GM12878 (cell line): ENCODE results near the gene GLB1L3. TPM values are rescaled to one million over a fixed set of nuclear protein-coding genes. Genes with fewer than 3 reads are reported as not detected.

Experiments
- ATAC-seq: fragments of 200-7000 bp; cut with Tn5 transposase; 3 replicates; pipeline ENCODE4 v1.9.1; 2020; ENCODE audit warnings: mild to moderate bottlenecking, moderate library complexity
- BruUV-seq: library from RNA; stranded (reverse); fragments of 400-500 nt; replicated peaks from 2 replicates; lab custom pipeline; 2021; lab: Mats Ljungman, UMichigan
- CTCF ChIA-PET: fragments of 300-600 bp; sonication (Branson Sonifier 250); formaldehyde crosslinking; extraction: SDS; loops from one replicate; lab custom pipeline; 2021; ENCODE audit warnings: inconsistent platforms; lab: Yijun Ruan, JAX
- POLR2A ChIA-PET: fragments of 350-600 bp; formaldehyde crosslinking; extraction: SDS; loops from one replicate; lab custom pipeline; 2021; ENCODE audit warnings: inconsistent platforms; lab: Charles Lee
- RAD21 ChIA-PET: fragments of 300-600 bp; sonication (Branson Sonifier 250); formaldehyde crosslinking; loops from one replicate; lab custom pipeline; 2023; ENCODE audit warnings: antibody characterized with exemption; ENCODE audit not compliant: unreplicated experiment; lab: Charles Lee
- SMC1A ChIA-PET: fragments of 300-600 bp; sonication (Branson Sonifier 250); formaldehyde crosslinking; loops from one replicate; lab custom pipeline; 2023; ENCODE audit not compliant: unreplicated experiment, uncharacterized antibody; lab: Charles Lee
- DNase-seq: peaks from one replicate; pipeline ENCODE4 v3.0.0-alpha.2; 2011; ENCODE audit warnings: low read depth, low spot score
- FAIRE-seq: peaks from 3 replicates; lab custom pipeline; 2011; peaks lifted over from hg19 to GRCh38; lab: Jason Lieb, UNC
- H2AFZ ChIP-seq: 2 replicates; pipeline ENCODE4 v1.6.0; 2011; ENCODE audit warnings: low read depth, low read length, control low read depth; ENCODE audit not compliant: control insufficient read depth
- H3K27ac ChIP-seq: 2 replicates; pipeline ENCODE4 v1.5.1; 2011; ENCODE audit warnings: control low read depth; ENCODE audit not compliant: control insufficient read depth, insufficient read depth
- H3K27me3 ChIP-seq, 2 experiments: replicated peaks in 1 of 2; 2 replicates each; pipeline versions ENCODE4 v1.6.0 to v1.6.1; 2011; ENCODE audit warnings: low read length in 1 of 2; ENCODE audit not compliant: control insufficient read depth in 2 of 2, insufficient read depth in 2 of 2
- H3K36me3 ChIP-seq, 2 experiments: 2 replicates each; pipeline ENCODE4 v1.5.1; 2011; ENCODE audit warnings: low read length in 1 of 2; ENCODE audit not compliant: control insufficient read depth in 2 of 2, insufficient read depth in 2 of 2
- H3K4me1 ChIP-seq: 2 replicates; pipeline ENCODE4 v1.6.1; 2011; ENCODE audit warnings: mild to moderate bottlenecking, low read length, moderate library complexity, mixed read lengths; ENCODE audit not compliant: control insufficient read depth, insufficient read depth
- H3K4me2 ChIP-seq: 2 replicates; pipeline ENCODE4 v1.6.0; 2011; ENCODE audit warnings: control low read depth; ENCODE audit not compliant: control insufficient read depth, insufficient read depth
- H3K4me3 ChIP-seq: fragments of 200-600 bp; sonication (generic); 2 replicates; pipeline ENCODE4 v1.5.1; 2016
- H3K79me2 ChIP-seq: 2 replicates; pipeline ENCODE4 v1.6.0; 2011; ENCODE audit warnings: low read length; ENCODE audit not compliant: control insufficient read depth, insufficient read depth
- H3K9ac ChIP-seq: 2 replicates; pipeline ENCODE4 v1.8.0; 2011; ENCODE audit warnings: low read length, control low read depth, mixed read lengths; ENCODE audit not compliant: control insufficient read depth, insufficient read depth
- H3K9me3 ChIP-seq: replicated peaks from 3 replicates; pipeline ENCODE4 v1.5.1; 2011; ENCODE audit warnings: mild to moderate bottlenecking, low read length; ENCODE audit not compliant: control insufficient read depth, insufficient read depth
- H4K20me1 ChIP-seq: 2 replicates; pipeline ENCODE4 v1.6.0; 2011; ENCODE audit not compliant: control insufficient read depth, insufficient read depth
- ATF7 ChIP-seq: fragments of 450-650 bp; IDR thresholded peaks from 2 replicates; pipeline ENCODE4 v1.6.1; 2016; ENCODE audit warnings: low read depth, mild to moderate bottlenecking
- BCL3 ChIP-seq: IDR thresholded peaks from 2 replicates; pipeline ENCODE4 v1.6.1; 2011; ENCODE audit warnings: borderline replicate concordance, low read depth, mild to moderate bottlenecking, moderate library complexity, low read length; ENCODE audit not compliant: insufficient read depth, poor library complexity, severe bottlenecking
- BHLHE40 ChIP-seq, 2 experiments: fragments of 450-650 bp in 1 of 2; IDR thresholded peaks; 2 replicates each; pipeline ENCODE4 v1.6.1; 2011 to 2017; ENCODE audit warnings: low read depth in 2 of 2, borderline replicate concordance in 1 of 2, improper control_type of control experiment in 1 of 2, low read length in 1 of 2, mild to moderate bottlenecking in 1 of 2
- CEBPB ChIP-seq, 2 experiments: fragments of 150-350 bp in 1 of 2; IDR thresholded peaks; 2 replicates each; pipeline ENCODE4 v1.6.1; 2012 to 2014; ENCODE audit warnings: low read depth in 2 of 2, low read length in 2 of 2, borderline replicate concordance in 1 of 2, inconsistent platforms in 1 of 2
- CHD2 ChIP-seq: IDR thresholded peaks from 2 replicates; pipeline ENCODE4 v1.6.1; 2011; ENCODE audit warnings: low read depth, low read length, improper control_type of control experiment, borderline replicate concordance
- CHD4 ChIP-seq: fragments of 200-600 bp; sonication (generic); IDR thresholded peaks from 2 replicates; pipeline ENCODE4 v1.6.1; 2016; ENCODE audit warnings: mild to moderate bottlenecking
- DPF2 ChIP-seq: fragments of 450-650 bp; IDR thresholded peaks from 2 replicates; pipeline ENCODE4 v1.6.1; 2017; ENCODE audit warnings: mild to moderate bottlenecking
- JUND ChIP-seq: IDR thresholded peaks from 2 replicates; pipeline ENCODE4 v1.6.1; 2012; ENCODE audit warnings: low read depth, mild to moderate bottlenecking, low read length, improper control_type of control experiment, moderate library complexity
- KDM1A ChIP-seq: fragments of 200-600 bp; sonication (generic); IDR thresholded peaks from 2 replicates; pipeline ENCODE4 v1.6.1; 2016; ENCODE audit warnings: borderline replicate concordance
- KLF5 ChIP-seq: fragments of 450-650 bp; IDR thresholded peaks from 2 replicates; pipeline ENCODE4 v1.6.1; 2014; ENCODE audit warnings: mild to moderate bottlenecking; ENCODE audit not compliant: partially characterized antibody
- NBN ChIP-seq: fragments of 450-650 bp; IDR thresholded peaks from 2 replicates; pipeline ENCODE4 v1.6.1; 2016
- NFIC ChIP-seq: IDR thresholded peaks from 2 replicates; pipeline ENCODE4 v1.6.1; 2012; ENCODE audit warnings: low read depth, mild to moderate bottlenecking, inconsistent platforms, low read length, moderate library complexity
- NFYA ChIP-seq: IDR thresholded peaks from 2 replicates; pipeline ENCODE4 v1.6.1; 2011; ENCODE audit warnings: low read depth, mild to moderate bottlenecking, low read length, improper control_type of control experiment, borderline replicate concordance
- RELB ChIP-seq: fragments of 450-650 bp; IDR thresholded peaks from 2 replicates; pipeline ENCODE4 v1.6.1; 2017; ENCODE audit warnings: low read depth, mild to moderate bottlenecking, moderate library complexity
- SMC3 ChIP-seq: IDR thresholded peaks from 2 replicates; pipeline ENCODE4 v1.6.1; 2011; ENCODE audit warnings: low read length, improper control_type of control experiment, borderline replicate concordance
- TCF12 ChIP-seq: IDR thresholded peaks from 2 replicates; pipeline ENCODE4 v1.6.1; 2011; ENCODE audit warnings: low read depth, mild to moderate bottlenecking, low read length
- ZNF24 ChIP-seq: fragments of 450-650 bp; IDR thresholded peaks from 2 replicates; pipeline ENCODE4 v1.6.1; 2017; ENCODE audit warnings: antibody characterized with exemption, mild to moderate bottlenecking
- ZNF274 ChIP-seq: IDR thresholded peaks from one replicate; pipeline ENCODE4 v1.8.0; 2011; ENCODE audit not compliant: insufficient read length, insufficient read depth
- in situ Hi-C: fragments of 300-500 bp; cut with MboI; formaldehyde crosslinking; loops from 9 replicates; pipeline ENCODE4 v1.14.3; 2018; ENCODE audit warnings: mixed read lengths
- intact Hi-C: fragments of 100-400 bp; cut with micrococcal nuclease; formaldehyde crosslinking; loops from one replicate; pipeline ENCODE4 v1.14.2; 2022; ENCODE audit not compliant: unreplicated experiment
- polyA plus RNA-seq, 11 experiments: library from polyadenylated mRNA; depleted of rRNA in 4 of 11; unstranded in 6 of 11; stranded (reverse) in 5 of 11; fragments of >200 nt; fragmentation: Nextera tagmentation in 4 of 11; fragmentation: Illumina TruSeq in 1 of 11; extraction: Ambion mirVana in 4 of 11; extraction: Trizol in 1 of 11; gene quantifications; 1 replicate in 1 of 11; 2 replicates in 10 of 11; pipeline versions ENCODE4 v1.2.1 to v1.2.3, GENCODE V29; 2011 to 2016; ENCODE audit warnings: inconsistent platforms in 2 of 11, missing spikeins in 2 of 11, low read depth in 1 of 11
- total RNA-seq, 4 experiments: library from RNA; depleted of rRNA in 3 of 4; stranded (reverse); fragments of >200 nt in 3 of 4; fragmentation: Illumina TruSeq in 1 of 4; extraction: Trizol in 1 of 4; gene quantifications; 2 replicates each; pipeline versions ENCODE4 v1.2.1 to v1.2.3, GENCODE V29; 2013 to 2021
- TF ChIP-seq, protein P1 (sequence below): IDR thresholded peaks from 2 replicates; pipeline ENCODE4 v1.6.1; 2012; ENCODE audit warnings: mild to moderate bottlenecking, low read depth, low read length

The GLB1L3 gene
- total and polyA plus RNA-seq, 10 of the 15 experiments (the other 5 are each of a cell fraction or from before 2014, with no cell fraction given) = 0.53 to 2.9 (median 1.9) TPM; not detected in 1

DNA sequence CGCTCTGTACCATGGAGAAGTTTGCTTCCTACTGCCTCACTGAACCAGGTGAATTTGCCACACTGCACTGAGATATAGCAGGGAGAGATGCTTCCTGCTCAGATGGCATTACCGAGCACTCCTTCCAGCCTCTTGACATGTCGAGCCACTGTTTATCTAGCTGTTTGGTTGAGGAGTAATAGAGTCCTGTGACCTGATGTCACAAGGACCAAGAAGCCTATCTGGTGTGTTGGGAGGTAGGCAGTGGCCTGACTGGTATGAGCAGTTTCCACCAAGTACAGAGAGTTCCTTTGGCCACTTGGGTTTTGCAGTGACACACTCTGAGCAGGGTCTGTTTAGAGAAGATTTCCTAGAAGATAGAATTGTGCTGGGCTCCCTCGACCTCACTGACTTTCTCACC, 17.6 kb upstream of the GLB1L3 start (continued):
- TF ChIP-seq BHLHE40 (IDR thresholded peaks at IDR 0.05; ENCODE audit: borderline replicate concordance in 1 of 2, low read depth in 2 of 2, low read length in 1 of 2) (no peak), NBN (no peak), TCF12 (no peak), KLF5 (no peak)

DNA sequence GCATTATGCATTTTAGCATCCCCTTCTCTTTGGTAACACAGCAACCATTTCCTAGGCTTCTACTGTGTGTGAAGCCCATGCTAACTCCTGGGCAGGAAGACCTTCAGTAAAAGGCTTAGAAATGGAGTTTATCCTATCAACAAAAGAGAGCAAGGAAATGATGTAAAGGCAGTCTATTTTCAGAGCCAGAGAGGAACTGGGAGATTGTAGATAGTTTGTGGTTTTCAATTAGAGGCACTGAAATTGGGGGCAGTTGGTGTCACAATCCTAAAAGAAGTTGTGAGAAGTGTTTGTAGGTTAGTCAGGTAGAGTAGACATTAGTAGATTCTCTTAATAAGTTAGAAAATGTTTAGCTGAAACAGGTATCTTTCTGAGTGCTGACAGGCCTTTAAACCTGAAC, 15.7 kb upstream of the GLB1L3 start:
- DNase-seq = no peak
- intact Hi-C loops = no loop called here
- in situ Hi-C loops = no loop called here
- ChIA-PET SMC1A (interaction anchor here (2.0 kb wide), 1 partner anchor 32 kb away, joined by 5 read pairs; no protein-coding TSS in a partner anchor), CTCF (interaction anchor here (1.4 to 3.5 kb wide), 3 partner anchors 9 to 73 kb away, joined by 3 to 15 read pairs (median 8); no protein-coding TSS in a partner anchor), POLR2A (no interaction called here), RAD21 (no interaction called here)
- Histone ChIP-seq H2AFZ (no peak overlapping the region), H3K4me3 (no peak overlapping the region), H3K36me3 (peaks cover 0 to 3% of the 10 kb centered on the region in 2 experiments; a peak in 1 of 4 replicates), H3K4me2 (0 out of 2 replicates have a peak overlapping the region, but pooled peaks have one; percentile 18), H3K27me3 (no peaks in the 10 kb centered on the region), H3K9me3 (no peaks in the 10 kb centered on the region), H3K4me1 (peaks cover 3% of the 10 kb centered on the region), H4K20me1 (no peaks in the 10 kb centered on the region), H3K27ac (no peak overlapping the region), H3K79me2 (no peaks in the 10 kb centered on the region), H3K9ac (no peak overlapping the region)
- peak; percentile 38 for ATAC-seq
- FAIRE-seq = peak; percentile 54
- BruUV-seq = no TSS peak
- no peak for TF ChIP-seq RELB
- TF ChIP-seq NFIC = peak; percentile 26; the same call in 1 of the 2 replicates
- TF ChIP-seq BCL3 = no peak
- no peak for TF ChIP-seq CHD2
- no peak for TF ChIP-seq JUND
- TF ChIP-seq KDM1A = no peak
- no peak for TF ChIP-seq ATF7
- no peak for TF ChIP-seq TCF12
- no peak for TF ChIP-seq ZNF24
- TF ChIP-seq SMC3 = no peak
- no peak for TF ChIP-seq DPF2
- TF ChIP-seq ZNF274 = no peak
- TF ChIP-seq, protein P1, sequence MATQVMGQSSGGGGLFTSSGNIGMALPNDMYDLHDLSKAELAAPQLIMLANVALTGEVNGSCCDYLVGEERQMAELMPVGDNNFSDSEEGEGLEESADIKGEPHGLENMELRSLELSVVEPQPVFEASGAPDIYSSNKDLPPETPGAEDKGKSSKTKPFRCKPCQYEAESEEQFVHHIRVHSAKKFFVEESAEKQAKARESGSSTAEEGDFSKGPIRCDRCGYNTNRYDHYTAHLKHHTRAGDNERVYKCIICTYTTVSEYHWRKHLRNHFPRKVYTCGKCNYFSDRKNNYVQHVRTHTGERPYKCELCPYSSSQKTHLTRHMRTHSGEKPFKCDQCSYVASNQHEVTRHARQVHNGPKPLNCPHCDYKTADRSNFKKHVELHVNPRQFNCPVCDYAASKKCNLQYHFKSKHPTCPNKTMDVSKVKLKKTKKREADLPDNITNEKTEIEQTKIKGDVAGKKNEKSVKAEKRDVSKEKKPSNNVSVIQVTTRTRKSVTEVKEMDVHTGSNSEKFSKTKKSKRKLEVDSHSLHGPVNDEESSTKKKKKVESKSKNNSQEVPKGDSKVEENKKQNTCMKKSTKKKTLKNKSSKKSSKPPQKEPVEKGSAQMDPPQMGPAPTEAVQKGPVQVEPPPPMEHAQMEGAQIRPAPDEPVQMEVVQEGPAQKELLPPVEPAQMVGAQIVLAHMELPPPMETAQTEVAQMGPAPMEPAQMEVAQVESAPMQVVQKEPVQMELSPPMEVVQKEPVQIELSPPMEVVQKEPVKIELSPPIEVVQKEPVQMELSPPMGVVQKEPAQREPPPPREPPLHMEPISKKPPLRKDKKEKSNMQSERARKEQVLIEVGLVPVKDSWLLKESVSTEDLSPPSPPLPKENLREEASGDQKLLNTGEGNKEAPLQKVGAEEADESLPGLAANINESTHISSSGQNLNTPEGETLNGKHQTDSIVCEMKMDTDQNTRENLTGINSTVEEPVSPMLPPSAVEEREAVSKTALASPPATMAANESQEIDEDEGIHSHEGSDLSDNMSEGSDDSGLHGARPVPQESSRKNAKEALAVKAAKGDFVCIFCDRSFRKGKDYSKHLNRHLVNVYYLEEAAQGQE = no peak
- no peak for TF ChIP-seq CEBPB (IDR thresholded peaks at IDR 0.05; ENCODE audit: borderline replicate concordance in 1 of 2, low read depth in 2 of 2, low read length in 2 of 2)
- TF ChIP-seq NFYA = no peak
- TF ChIP-seq CHD4 = no peak
